SK-N-SH (cell line): ENCODE measurements around the gene CACNA1H. TPM values are rescaled to one million over a fixed set of nuclear protein-coding genes. Genes with fewer than 3 reads are reported as not detected.

Source experiments
- CTCF ChIA-PET: fragments of 300-600, 350-600 bp; formaldehyde crosslinking; extraction: SDS; loops from one replicate; lab custom pipeline; 2021; lab: Yijun Ruan, JAX
- POLR2A ChIA-PET: fragments of 350-600 bp; sonication (Branson Sonifier 250); formaldehyde crosslinking; extraction: SDS; loops from one replicate; lab custom pipeline; 2020; ENCODE audit warnings: antibody characterized with exemption, inconsistent platforms; lab: Yijun Ruan, JAX
- DNase-seq: peaks from one replicate; pipeline ENCODE4 v3.0.0; 2012
- H2AFZ ChIP-seq: fragments of 200-600 bp; sonication (generic); 2 replicates; pipeline ENCODE4 v1.8.1; 2016; ENCODE audit warnings: antibody characterized with exemption, mild to moderate bottlenecking, low read depth
- H3F3A ChIP-seq: fragments of 200-600 bp; sonication (generic); replicated peaks from 2 replicates; pipeline ENCODE3; 2016; ENCODE audit warnings: antibody characterized with exemption, mild to moderate bottlenecking; ENCODE audit not compliant: insufficient read depth
- H3K27ac ChIP-seq, 2 experiments: fragments of 200-500 bp in 1 of 2; fragments of 200-600 bp in 1 of 2; sonication (Bioruptor generic) in 1 of 2; sonication (generic), shearing (Covaris generic) in 1 of 2; 2 replicates each; pipeline versions ENCODE4 v1.5.1 to v1.6.1; 2014 to 2016; ENCODE audit warnings: low read depth in 2 of 2, inconsistent platforms in 1 of 2, low read length in 1 of 2, mild to moderate bottlenecking in 1 of 2, mixed read lengths in 1 of 2
- H3K27me3 ChIP-seq: fragments of 200-600 bp; sonication (generic), shearing (Covaris generic); 2 replicates; pipeline ENCODE4 v1.6.1; 2016; ENCODE audit warnings: mixed run types; ENCODE audit not compliant: insufficient read depth
- H3K36me3 ChIP-seq, 2 experiments: fragments of 200-500 bp in 1 of 2; fragments of 200-600 bp in 1 of 2; sonication (Bioruptor generic) in 1 of 2; sonication (generic) in 1 of 2; replicated peaks in 1 of 2; 2 replicates each; pipeline versions ENCODE3 to v1.5.1; 2014 to 2016; ENCODE audit warnings: low read length in 1 of 2, mild to moderate bottlenecking in 1 of 2; ENCODE audit not compliant: insufficient read depth in 2 of 2, control insufficient read depth in 1 of 2
- H3K4me1 ChIP-seq, 2 experiments: fragments of 200-500 bp in 1 of 2; fragments of 200-600 bp in 1 of 2; sonication (Bioruptor generic) in 1 of 2; sonication (generic), shearing (Covaris generic) in 1 of 2; 2 replicates each; pipeline versions ENCODE4 v1.5.1 to v1.6.1; 2014 to 2016; ENCODE audit warnings: low read depth in 1 of 2, low read length in 1 of 2, mixed run types in 1 of 2; ENCODE audit not compliant: insufficient read depth in 2 of 2, control insufficient read depth in 1 of 2
- H3K4me2 ChIP-seq: fragments of 200-600 bp; sonication (generic), shearing (Covaris generic); 2 replicates; pipeline ENCODE4 v1.6.1; 2017; ENCODE audit warnings: mixed run types
- H3K4me3 ChIP-seq, 2 experiments: fragments of 200-500 bp in 1 of 2; fragments of 200-600 bp in 1 of 2; sonication (Bioruptor generic) in 1 of 2; sonication (generic), shearing (Covaris generic) in 1 of 2; 2 replicates each; pipeline versions ENCODE4 v1.5.1 to v1.8.1; 2014 to 2016; ENCODE audit warnings: low read depth in 2 of 2, inconsistent platforms in 1 of 2, low read length in 1 of 2, mild to moderate bottlenecking in 1 of 2, mixed read lengths in 1 of 2, moderate library complexity in 1 of 2
- H3K79me2 ChIP-seq: fragments of 200-600 bp; sonication (generic); 2 replicates; pipeline ENCODE4 v1.8.1; 2017; ENCODE audit warnings: mild to moderate bottlenecking; ENCODE audit not compliant: insufficient read depth
- H3K9ac ChIP-seq: fragments of 200-600 bp; sonication (generic); 2 replicates; pipeline ENCODE4 v1.6.1; 2017; ENCODE audit warnings: mixed run types
- H3K9me2 ChIP-seq: fragments of 200-600 bp; sonication (generic); 2 replicates; pipeline ENCODE4 v1.6.1; 2017; ENCODE audit warnings: mixed run types
- H3K9me3 ChIP-seq: fragments of 200-600 bp; sonication (generic); 2 replicates; pipeline ENCODE4 v1.6.1; 2017; ENCODE audit warnings: mixed run types, mild to moderate bottlenecking, moderate library complexity
- H4K20me1 ChIP-seq: fragments of 200-600 bp; sonication (generic); 2 replicates; pipeline ENCODE4 v1.6.1; 2017; ENCODE audit warnings: mild to moderate bottlenecking, mixed run types; ENCODE audit not compliant: insufficient read depth
- CHD2 ChIP-seq: fragments of 150-350 bp; IDR thresholded peaks from 2 replicates; pipeline ENCODE4 v1.6.1; 2018; ENCODE audit warnings: low read length; ENCODE audit not compliant: partially characterized antibody
- EZH2phosphoT487 ChIP-seq: fragments of 200-600 bp; sonication (generic); IDR thresholded peaks from 2 replicates; pipeline ENCODE4 v1.6.1; 2017; ENCODE audit warnings: low read depth, mixed run types, mild to moderate bottlenecking, antibody characterized with exemption, moderate library complexity, borderline replicate concordance
- FOSL2 ChIP-seq: IDR thresholded peaks from 2 replicates; pipeline ENCODE4 v1.4.0; 2012; ENCODE audit warnings: low read depth, mild to moderate bottlenecking, moderate library complexity, borderline replicate concordance
- FOXJ3 ChIP-seq: sonication (generic); formaldehyde crosslinking; IDR thresholded peaks from 2 replicates; pipeline ENCODE4 v1.5.1; 2020; ENCODE audit warnings: mild to moderate bottlenecking, missing genetic modification reagents
- JUND ChIP-seq: IDR thresholded peaks from 2 replicates; pipeline ENCODE4 v1.4.0; 2012
- MEF2A ChIP-seq: IDR thresholded peaks from 2 replicates; pipeline ENCODE4 v1.4.0; 2012; ENCODE audit warnings: low read depth, borderline replicate concordance
- MXI1 ChIP-seq: IDR thresholded peaks from 2 replicates; pipeline ENCODE4 v1.6.1; 2012; ENCODE audit warnings: mild to moderate bottlenecking, low read depth, low read length, improper control_type of control experiment
- POLR2AphosphoS5 ChIP-seq: IDR thresholded peaks from 2 replicates; pipeline ENCODE4 v1.6.1; 2012; ENCODE audit warnings: low read depth, low read length
- RAD21 ChIP-seq: IDR thresholded peaks from 2 replicates; pipeline ENCODE4 v1.6.1; 2012; ENCODE audit warnings: mild to moderate bottlenecking, low read length
- RCOR1 ChIP-seq: fragments of 150-350 bp; IDR thresholded peaks from 2 replicates; pipeline ENCODE4 v1.6.1; 2017; ENCODE audit warnings: antibody characterized with exemption, low read length
- RXRA ChIP-seq: IDR thresholded peaks from 2 replicates; pipeline ENCODE4 v1.4.0; 2012; ENCODE audit warnings: low read depth, mild to moderate bottlenecking, borderline replicate concordance
- TAF1 ChIP-seq: IDR thresholded peaks from 2 replicates; pipeline ENCODE4 v1.6.1; 2012; ENCODE audit warnings: low read depth, mild to moderate bottlenecking, low read length, moderate library complexity, borderline replicate concordance
- TCF12 ChIP-seq: IDR thresholded peaks from 2 replicates; pipeline ENCODE4 v1.4.0; 2012
- TEAD4 ChIP-seq: IDR thresholded peaks from 2 replicates; pipeline ENCODE4 v1.4.0; 2012; ENCODE audit warnings: mild to moderate bottlenecking, borderline replicate concordance; ENCODE audit not compliant: insufficient read depth
- WGBS: methylation state at CpG from one replicate; pipeline ENCODE4 v1.1.6; 2017; ENCODE audit warnings: low lambda C conversion rate; 5-methylcytosine and 5-hydroxymethylcytosine counted together
- polyA plus RNA-seq, 3 experiments: library from polyadenylated mRNA; depleted of rRNA; stranded (reverse); fragments of >200 nt; gene quantifications; 2 replicates each; pipeline ENCODE4 v1.2.3, GENCODE V29; 2012
- TF ChIP-seq, protein P1 (sequence below): fragments of 200-600 bp; sonication (generic); IDR thresholded peaks from 2 replicates; pipeline ENCODE4 v1.6.1; 2017; ENCODE audit warnings: antibody characterized with exemption, mild to moderate bottlenecking, moderate library complexity
- TF ChIP-seq, protein P2 (sequence below): IDR thresholded peaks from 2 replicates; pipeline ENCODE4; 2012
- TF ChIP-seq, protein P3 (sequence below): fragments of 150-350 bp; IDR thresholded peaks from 2 replicates; pipeline ENCODE4 v1.6.1; 2016; ENCODE audit warnings: mild to moderate bottlenecking, low read depth, low read length
- TF ChIP-seq, protein P4 (sequence below): fragments of 150-350 bp; IDR thresholded peaks from 2 replicates; pipeline ENCODE4 v1.6.1; 2017; ENCODE audit warnings: antibody characterized with exemption, low read length, low read depth, borderline replicate concordance
- TF ChIP-seq, protein P5 (sequence below): IDR thresholded peaks from 2 replicates; pipeline ENCODE4 v1.4.0; 2012; ENCODE audit warnings: low read depth

CACNA1H gene
- polyA plus RNA-seq, 1 of the 3 experiments (the other 2 are of a cell fraction) = not detected

DNA sequence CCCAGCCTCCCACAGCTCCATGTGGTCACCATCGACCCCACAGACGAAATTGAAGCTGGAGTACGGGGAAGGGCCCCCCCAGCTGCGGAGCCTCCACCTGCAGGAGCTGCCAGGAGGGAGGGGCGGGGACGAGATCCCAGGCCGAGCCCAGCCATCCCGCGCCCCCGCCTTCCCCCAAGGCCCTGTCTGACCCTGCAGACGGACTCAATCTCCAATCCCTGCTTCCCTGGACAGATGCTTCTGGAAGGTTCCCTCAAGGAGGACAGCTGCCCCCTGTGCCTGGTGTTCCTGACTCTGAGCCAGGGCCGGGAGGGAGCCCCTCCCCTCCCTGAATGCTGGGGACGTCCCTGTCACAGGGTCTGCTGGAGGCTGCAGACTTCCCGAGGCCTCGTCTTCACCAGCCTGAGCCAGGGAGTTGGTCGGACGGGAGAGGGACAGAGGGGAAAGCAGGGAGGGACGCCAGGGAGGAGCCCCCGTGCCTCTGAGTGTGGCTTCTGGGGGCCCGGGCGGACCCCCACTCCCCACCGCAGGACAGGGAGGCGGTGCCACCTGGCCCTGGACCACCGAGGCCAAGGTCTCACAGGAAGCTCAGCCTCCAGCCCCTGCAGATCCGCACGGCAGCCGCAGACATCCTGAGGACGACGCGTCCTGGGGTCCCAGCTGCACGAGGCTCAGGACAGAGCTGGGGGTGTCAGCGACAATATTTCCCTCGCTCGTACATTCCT is 35.6 kb upstream of the CACNA1H start (continued):
- TF ChIP-seq, protein P1, sequence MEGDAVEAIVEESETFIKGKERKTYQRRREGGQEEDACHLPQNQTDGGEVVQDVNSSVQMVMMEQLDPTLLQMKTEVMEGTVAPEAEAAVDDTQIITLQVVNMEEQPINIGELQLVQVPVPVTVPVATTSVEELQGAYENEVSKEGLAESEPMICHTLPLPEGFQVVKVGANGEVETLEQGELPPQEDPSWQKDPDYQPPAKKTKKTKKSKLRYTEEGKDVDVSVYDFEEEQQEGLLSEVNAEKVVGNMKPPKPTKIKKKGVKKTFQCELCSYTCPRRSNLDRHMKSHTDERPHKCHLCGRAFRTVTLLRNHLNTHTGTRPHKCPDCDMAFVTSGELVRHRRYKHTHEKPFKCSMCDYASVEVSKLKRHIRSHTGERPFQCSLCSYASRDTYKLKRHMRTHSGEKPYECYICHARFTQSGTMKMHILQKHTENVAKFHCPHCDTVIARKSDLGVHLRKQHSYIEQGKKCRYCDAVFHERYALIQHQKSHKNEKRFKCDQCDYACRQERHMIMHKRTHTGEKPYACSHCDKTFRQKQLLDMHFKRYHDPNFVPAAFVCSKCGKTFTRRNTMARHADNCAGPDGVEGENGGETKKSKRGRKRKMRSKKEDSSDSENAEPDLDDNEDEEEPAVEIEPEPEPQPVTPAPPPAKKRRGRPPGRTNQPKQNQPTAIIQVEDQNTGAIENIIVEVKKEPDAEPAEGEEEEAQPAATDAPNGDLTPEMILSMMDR = no peak
- no peak for TF ChIP-seq TCF12
- no peak for TF ChIP-seq TEAD4
- TF ChIP-seq TAF1 = no peak
- TF ChIP-seq RXRA = no peak
- TF ChIP-seq MEF2A = no peak
- no peak for TF ChIP-seq RAD21
- TF ChIP-seq, protein P2, sequence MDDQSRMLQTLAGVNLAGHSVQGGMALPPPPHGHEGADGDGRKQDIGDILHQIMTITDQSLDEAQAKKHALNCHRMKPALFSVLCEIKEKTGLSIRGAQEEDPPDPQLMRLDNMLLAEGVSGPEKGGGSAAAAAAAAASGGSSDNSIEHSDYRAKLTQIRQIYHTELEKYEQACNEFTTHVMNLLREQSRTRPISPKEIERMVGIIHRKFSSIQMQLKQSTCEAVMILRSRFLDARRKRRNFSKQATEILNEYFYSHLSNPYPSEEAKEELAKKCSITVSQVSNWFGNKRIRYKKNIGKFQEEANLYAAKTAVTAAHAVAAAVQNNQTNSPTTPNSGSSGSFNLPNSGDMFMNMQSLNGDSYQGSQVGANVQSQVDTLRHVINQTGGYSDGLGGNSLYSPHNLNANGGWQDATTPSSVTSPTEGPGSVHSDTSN = no peak
- TF ChIP-seq FOSL2 = no peak
- no peak for TF ChIP-seq MXI1
- TF ChIP-seq, protein P3, sequence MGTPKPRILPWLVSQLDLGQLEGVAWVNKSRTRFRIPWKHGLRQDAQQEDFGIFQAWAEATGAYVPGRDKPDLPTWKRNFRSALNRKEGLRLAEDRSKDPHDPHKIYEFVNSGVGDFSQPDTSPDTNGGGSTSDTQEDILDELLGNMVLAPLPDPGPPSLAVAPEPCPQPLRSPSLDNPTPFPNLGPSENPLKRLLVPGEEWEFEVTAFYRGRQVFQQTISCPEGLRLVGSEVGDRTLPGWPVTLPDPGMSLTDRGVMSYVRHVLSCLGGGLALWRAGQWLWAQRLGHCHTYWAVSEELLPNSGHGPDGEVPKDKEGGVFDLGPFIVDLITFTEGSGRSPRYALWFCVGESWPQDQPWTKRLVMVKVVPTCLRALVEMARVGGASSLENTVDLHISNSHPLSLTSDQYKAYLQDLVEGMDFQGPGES = no peak
- TF ChIP-seq CHD2 = no peak
- TF ChIP-seq RCOR1 = no peak
- TF ChIP-seq, protein P4, sequence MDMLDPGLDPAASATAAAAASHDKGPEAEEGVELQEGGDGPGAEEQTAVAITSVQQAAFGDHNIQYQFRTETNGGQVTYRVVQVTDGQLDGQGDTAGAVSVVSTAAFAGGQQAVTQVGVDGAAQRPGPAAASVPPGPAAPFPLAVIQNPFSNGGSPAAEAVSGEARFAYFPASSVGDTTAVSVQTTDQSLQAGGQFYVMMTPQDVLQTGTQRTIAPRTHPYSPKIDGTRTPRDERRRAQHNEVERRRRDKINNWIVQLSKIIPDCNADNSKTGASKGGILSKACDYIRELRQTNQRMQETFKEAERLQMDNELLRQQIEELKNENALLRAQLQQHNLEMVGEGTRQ = no peak

DNA sequence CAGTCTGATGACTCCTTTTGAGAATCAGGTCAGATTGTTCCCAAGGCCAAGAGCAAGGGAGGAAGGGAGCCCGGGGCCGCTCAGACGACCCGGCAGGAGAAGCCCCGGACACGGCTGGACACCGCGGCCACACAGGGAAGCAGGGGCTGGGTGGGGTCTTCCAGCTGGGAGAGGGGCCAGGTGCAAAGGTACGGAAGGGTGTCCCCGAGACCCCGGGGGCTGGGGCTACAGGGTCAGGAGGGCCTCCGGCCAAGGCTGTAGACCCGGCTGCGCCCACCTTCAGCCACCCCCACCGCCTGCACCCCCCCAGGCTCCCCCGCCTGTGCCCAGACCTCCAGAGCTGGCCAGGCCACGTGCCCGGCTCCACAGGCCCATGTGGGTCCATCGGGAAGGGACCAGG is 35.0 kb upstream of the CACNA1H start:
- no peak for DNase-seq
- no peak overlapping the region for H3K27ac ChIP-seq
- 26% methylated on average over 14 of the region's 19 CpGs for WGBS
- H3K36me3 ChIP-seq = no peaks in the 10 kb centered on the region
- H3K4me3 ChIP-seq = no peak overlapping the region
- ChIA-PET CTCF (interaction anchor here (1.4 to 1.8 kb wide), 2 partner anchors 10 to 12 kb away, joined by 5 to 8 read pairs; no protein-coding TSS in a partner anchor), POLR2A (no interaction called here)
- H4K20me1 ChIP-seq = 0 out of 2 replicates have a peak, but pooled peaks cover 2% of the 10 kb centered on the region
- H3K4me1 ChIP-seq = no peaks in the 10 kb centered on the region
- H3K9me3 ChIP-seq = no peaks in the 10 kb centered on the region
- H3K79me2 ChIP-seq = no peaks in the 10 kb centered on the region
- H3K4me2 ChIP-seq = no peak overlapping the region
- H3F3A ChIP-seq = no peaks in the 10 kb centered on the region
- peaks cover 68% of the 10 kb centered on the region for H3K27me3 ChIP-seq
- H3K9ac ChIP-seq = no peak overlapping the region
- TF ChIP-seq RAD21 (no peak), JUND (no peak), POLR2AphosphoS5 (no peak), FOXJ3 (CRISPR knock-in tag) (no peak), EZH2phosphoT487 (no peak), TCF12 (no peak)
- TF ChIP-seq, protein P3 = no peak
- TF ChIP-seq, protein P5, sequence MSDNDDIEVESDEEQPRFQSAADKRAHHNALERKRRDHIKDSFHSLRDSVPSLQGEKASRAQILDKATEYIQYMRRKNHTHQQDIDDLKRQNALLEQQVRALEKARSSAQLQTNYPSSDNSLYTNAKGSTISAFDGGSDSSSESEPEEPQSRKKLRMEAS = no peak
- TF ChIP-seq, protein P2 = no peak
- TF ChIP-seq, all 33 proteins: peak for 0
- no peaks in the 10 kb centered on the region for H3K9me2 ChIP-seq
- H2AFZ ChIP-seq = no peak overlapping the region
